Kidney epithelial cell (primary cell): ENCODE data around the gene KLF6. TPM values are rescaled to one million over a fixed set of nuclear protein-coding genes. Genes with fewer than 3 reads are reported as not detected.
A peak's percentile ranks its signal among the peaks of the same experiment; 100 is the strongest.

Source experiments
- DNase-seq: peaks from one replicate; pipeline ENCODE4 v3.0.0-alpha.2; 2010; ENCODE audit warnings: low read depth
- H3K27me3 ChIP-seq: 2 replicates; pipeline ENCODE4 v1.6.0; 2011; ENCODE audit warnings: low read length; ENCODE audit not compliant: control insufficient read depth, insufficient read depth
- H3K36me3 ChIP-seq: 2 replicates; pipeline ENCODE4 v1.5.1; 2011; ENCODE audit warnings: low read length; ENCODE audit not compliant: control insufficient read depth, insufficient read depth
- H3K4me3 ChIP-seq: 2 replicates; pipeline ENCODE4 v1.5.1; 2011; ENCODE audit warnings: low read depth, mild to moderate bottlenecking, control low read depth, low read length
- CTCF ChIP-seq: IDR thresholded peaks from 2 replicates; pipeline ENCODE4 v1.5.1; 2011; ENCODE audit warnings: mild to moderate bottlenecking, moderate library complexity, low read length, control low read depth, inconsistent platforms; ENCODE audit not compliant: insufficient read depth, poor library complexity, severe bottlenecking
- total RNA-seq: library from RNA; depleted of rRNA; stranded (reverse); fragments of >200 nt; gene quantifications from 2 replicates; pipeline ENCODE4 v1.2.3, GENCODE V29; 2015

Gene KLF6
- total RNA-seq, 1 donor from 2014 or later, result 125 TPM

GRCh38 chr10:3813986-3814837 lies 29.2 kb upstream of the KLF6 start:
- no peak for TF ChIP-seq CTCF
- no peaks in the 10 kb centered on the region for H3K36me3 ChIP-seq
- no peak for DNase-seq

GRCh38 chr10:3813267-3813666 lies 28.3 kb upstream of the KLF6 start:
- TF ChIP-seq CTCF, result no peak
- no peak overlapping the region for H3K4me3 ChIP-seq
- no peaks in the 10 kb centered on the region for H3K27me3 ChIP-seq
- no peak for DNase-seq
- H3K36me3 ChIP-seq, result no peaks in the 10 kb centered on the region

More at GRCh38 chr10:3813986-3814837, 29.2 kb upstream of the KLF6 start:
- Histone ChIP-seq H3K4me3 (no peak overlapping the region), H3K27me3 (no peaks in the 10 kb centered on the region)

- no peak for DNase-seq
- Histone ChIP-seq H3K27me3 (no peaks in the 10 kb centered on the region), H3K36me3 (no peaks in the 10 kb centered on the region), H3K4me3 (no peak overlapping the region)
- TF ChIP-seq CTCF, result no peak
Observed at GRCh38 chr10:3812141-3812540, 27.1 kb upstream of the KLF6 start.

- Histone ChIP-seq H3K27me3 (no peaks in the 10 kb centered on the region), H3K36me3 (no peaks in the 10 kb centered on the region), H3K4me3 (no peak overlapping the region)
- TF ChIP-seq CTCF, result no peak
- DNase-seq, result peak; percentile 86
Observed at GRCh38 chr10:3811291-3811870, 26.4 kb upstream of the KLF6 start.

GRCh38 chr10:3808689-3809199 lies 23.7 kb upstream of the KLF6 start:
- no peak for TF ChIP-seq CTCF
- Histone ChIP-seq H3K27me3 (no peaks in the 10 kb centered on the region), H3K36me3 (no peaks in the 10 kb centered on the region), H3K4me3 (no peak overlapping the region)
- no peak for DNase-seq
